Fibroblast of lung (primary cell): Measurements from ENCODE around the gene MCCC2.

ENCODE experiments used
- CTCF ChIP-seq, 2 donors: IDR thresholded peaks in 1 of 2; conservative IDR thresholded peaks in 1 of 2; 1 replicate in 1 of 2; 2 replicates in 1 of 2; pipeline ENCODE4 v1.5.1; 2011 to 2012; ENCODE audit warnings: low read length in 2 of 2, control low read depth in 1 of 2, inconsistent platforms in 1 of 2, low read depth in 1 of 2, mild to moderate bottlenecking in 1 of 2
- EZH2 ChIP-seq: IDR thresholded peaks from 2 replicates; pipeline ENCODE4 v1.5.1; 2012; ENCODE audit warnings: low read length, control low read depth, mild to moderate bottlenecking; ENCODE audit errors: missing control alignments

GRCh38 chr5:71652349-71652748, 65.2 kb downstream of the MCCC2 start:
- TF ChIP-seq CTCF (conservative IDR thresholded peaks at IDR 0.05 in 1 of 2, IDR thresholded peaks at IDR 0.05 in 1 of 2; ENCODE audit: low read depth in 1 of 2, low read length in 2 of 2) = no peak
- no peak for TF ChIP-seq EZH2
